Measurements from ENCODE around the gene NFAT5.

Gene NFAT5

DNA sequence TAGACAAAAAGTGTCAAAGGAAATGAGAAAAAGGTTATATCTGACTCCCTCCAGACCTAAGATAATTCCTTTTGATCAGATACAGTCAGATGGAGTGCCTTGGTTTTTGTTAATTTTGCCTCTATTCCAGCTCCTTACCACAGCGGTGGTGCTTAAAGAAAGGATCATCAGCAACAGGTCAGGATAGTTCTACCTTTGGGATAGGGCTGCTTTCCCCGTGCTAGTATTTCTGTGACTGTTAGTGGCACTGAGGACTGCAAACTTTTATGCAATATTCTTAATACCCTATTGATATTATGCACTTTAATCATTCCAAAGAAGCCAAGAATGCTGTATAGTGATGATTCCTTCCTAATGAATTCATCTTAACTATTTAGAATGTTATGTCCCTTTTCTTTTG lies 136.1 kb downstream of the NFAT5 start:
- no peaks in the 10 kb centered on the region for H3K27me3 ChIP-seq
- peaks cover 3% of the 10 kb centered on the region for H3K36me3 ChIP-seq
- no peaks in the 10 kb centered on the region for H3K9me3 ChIP-seq
- no peak overlapping the region for H3K4me3 ChIP-seq (ENCODE audit: low read depth, low read length)
- TF ChIP-seq, protein P1, sequence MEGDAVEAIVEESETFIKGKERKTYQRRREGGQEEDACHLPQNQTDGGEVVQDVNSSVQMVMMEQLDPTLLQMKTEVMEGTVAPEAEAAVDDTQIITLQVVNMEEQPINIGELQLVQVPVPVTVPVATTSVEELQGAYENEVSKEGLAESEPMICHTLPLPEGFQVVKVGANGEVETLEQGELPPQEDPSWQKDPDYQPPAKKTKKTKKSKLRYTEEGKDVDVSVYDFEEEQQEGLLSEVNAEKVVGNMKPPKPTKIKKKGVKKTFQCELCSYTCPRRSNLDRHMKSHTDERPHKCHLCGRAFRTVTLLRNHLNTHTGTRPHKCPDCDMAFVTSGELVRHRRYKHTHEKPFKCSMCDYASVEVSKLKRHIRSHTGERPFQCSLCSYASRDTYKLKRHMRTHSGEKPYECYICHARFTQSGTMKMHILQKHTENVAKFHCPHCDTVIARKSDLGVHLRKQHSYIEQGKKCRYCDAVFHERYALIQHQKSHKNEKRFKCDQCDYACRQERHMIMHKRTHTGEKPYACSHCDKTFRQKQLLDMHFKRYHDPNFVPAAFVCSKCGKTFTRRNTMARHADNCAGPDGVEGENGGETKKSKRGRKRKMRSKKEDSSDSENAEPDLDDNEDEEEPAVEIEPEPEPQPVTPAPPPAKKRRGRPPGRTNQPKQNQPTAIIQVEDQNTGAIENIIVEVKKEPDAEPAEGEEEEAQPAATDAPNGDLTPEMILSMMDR (IDR thresholded peaks at IDR 0.05; ENCODE audit: low read depth, low read length): no peak
- DNase-seq: no peak
- no peaks in the 10 kb centered on the region for H3K4me1 ChIP-seq

DNA sequence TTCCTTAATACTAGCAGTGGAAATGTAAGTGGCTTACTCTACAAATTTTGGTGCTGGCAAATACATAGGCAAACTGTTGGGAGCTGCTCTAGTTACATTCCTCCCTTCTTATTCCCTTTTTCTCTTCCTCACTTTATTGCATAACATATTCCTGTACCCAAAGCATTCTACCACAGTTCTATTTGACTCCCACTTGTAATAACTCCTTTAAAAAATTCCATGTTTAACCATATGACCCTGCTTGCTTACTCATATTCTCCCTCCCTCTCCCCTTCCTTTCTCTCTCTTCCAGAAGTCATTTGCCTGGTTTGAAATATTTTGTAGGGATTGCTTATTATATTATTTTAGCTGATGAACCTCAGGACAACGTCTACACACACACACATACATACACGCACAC lies 137.9 kb downstream of the NFAT5 start:
- H3K36me3 ChIP-seq: peaks cover 3% of the 10 kb centered on the region
- DNase-seq: no peak
- H3K4me3 ChIP-seq (ENCODE audit: low read depth, low read length): no peak overlapping the region
- H3K9me3 ChIP-seq: no peaks in the 10 kb centered on the region
- no peaks in the 10 kb centered on the region for H3K4me1 ChIP-seq
- no peaks in the 10 kb centered on the region for H3K27me3 ChIP-seq
- TF ChIP-seq, protein P1 (IDR thresholded peaks at IDR 0.05; ENCODE audit: low read depth, low read length): no peak

DNA sequence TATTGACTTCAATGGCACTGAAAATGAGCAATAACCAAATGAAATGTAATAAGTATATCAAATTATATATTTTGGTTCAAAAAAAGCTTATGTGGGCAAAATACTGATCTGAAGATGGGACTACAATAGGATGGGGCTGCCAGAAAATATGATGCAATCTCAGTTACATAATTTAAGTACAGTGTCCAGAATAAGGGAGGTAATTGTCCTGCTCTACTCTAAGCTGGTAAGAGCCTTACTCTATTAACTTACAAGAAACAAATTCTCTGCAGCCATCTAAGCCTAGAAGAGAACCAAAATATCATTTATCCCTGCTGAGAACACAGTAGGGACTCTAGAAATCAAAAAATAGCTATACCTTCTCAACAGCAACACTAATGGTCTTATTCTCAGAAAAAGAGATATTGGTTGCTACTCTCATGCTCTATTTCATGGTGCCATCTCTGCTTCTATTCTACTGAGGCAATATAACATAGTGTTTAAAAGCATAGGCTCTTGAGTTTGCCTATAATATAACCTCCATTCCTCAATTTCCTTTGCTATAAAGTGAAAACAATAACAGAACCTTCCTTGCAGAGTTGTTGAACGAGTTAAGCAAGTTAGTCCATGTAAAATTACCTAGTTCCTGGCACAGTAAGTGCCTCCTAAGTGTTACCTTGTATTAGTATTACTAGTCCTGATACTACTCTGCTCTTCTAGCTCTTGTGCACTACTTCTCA lies 140.6 kb downstream of the NFAT5 start:
- H3K4me1 ChIP-seq: no peaks in the 10 kb centered on the region
- no peak for DNase-seq
- TF ChIP-seq, protein P1 (IDR thresholded peaks at IDR 0.05; ENCODE audit: low read depth, low read length): no peak
- peaks cover 2% of the 10 kb centered on the region; the same call in 1 of the 2 replicates for H3K36me3 ChIP-seq
- no peaks in the 10 kb centered on the region for H3K9me3 ChIP-seq
- no peak overlapping the region for H3K4me3 ChIP-seq (ENCODE audit: low read depth, low read length)
- H3K27me3 ChIP-seq: no peaks in the 10 kb centered on the region

DNA sequence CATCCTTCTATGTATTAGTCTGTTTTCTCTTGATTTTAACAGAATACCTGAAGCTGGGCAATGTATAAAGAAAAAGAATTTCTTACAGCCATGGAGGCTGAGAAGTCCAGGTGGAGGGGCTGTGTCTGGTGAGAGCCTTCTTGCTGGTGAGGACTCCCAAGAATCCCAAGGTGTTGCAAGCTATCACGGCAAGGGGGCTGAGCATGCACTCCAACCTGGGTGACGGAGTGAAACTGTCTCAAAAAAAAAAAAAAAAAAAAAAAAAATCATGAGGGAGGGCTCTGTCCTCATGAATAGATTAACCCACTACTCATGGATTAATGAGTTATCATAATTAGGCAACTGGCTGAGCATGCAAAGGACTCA lies 141.2 kb downstream of the NFAT5 start:
- DNase-seq: no peak
- Histone ChIP-seq H3K9me3 (no peaks in the 10 kb centered on the region), H3K27me3 (no peaks in the 10 kb centered on the region), H3K4me1 (no peaks in the 10 kb centered on the region), H3K36me3 (no peaks in the 10 kb centered on the region), H3K4me3 (ENCODE audit: low read depth, low read length) (no peak overlapping the region)
- TF ChIP-seq, protein P1 (IDR thresholded peaks at IDR 0.05; ENCODE audit: low read depth, low read length): no peak

DNA sequence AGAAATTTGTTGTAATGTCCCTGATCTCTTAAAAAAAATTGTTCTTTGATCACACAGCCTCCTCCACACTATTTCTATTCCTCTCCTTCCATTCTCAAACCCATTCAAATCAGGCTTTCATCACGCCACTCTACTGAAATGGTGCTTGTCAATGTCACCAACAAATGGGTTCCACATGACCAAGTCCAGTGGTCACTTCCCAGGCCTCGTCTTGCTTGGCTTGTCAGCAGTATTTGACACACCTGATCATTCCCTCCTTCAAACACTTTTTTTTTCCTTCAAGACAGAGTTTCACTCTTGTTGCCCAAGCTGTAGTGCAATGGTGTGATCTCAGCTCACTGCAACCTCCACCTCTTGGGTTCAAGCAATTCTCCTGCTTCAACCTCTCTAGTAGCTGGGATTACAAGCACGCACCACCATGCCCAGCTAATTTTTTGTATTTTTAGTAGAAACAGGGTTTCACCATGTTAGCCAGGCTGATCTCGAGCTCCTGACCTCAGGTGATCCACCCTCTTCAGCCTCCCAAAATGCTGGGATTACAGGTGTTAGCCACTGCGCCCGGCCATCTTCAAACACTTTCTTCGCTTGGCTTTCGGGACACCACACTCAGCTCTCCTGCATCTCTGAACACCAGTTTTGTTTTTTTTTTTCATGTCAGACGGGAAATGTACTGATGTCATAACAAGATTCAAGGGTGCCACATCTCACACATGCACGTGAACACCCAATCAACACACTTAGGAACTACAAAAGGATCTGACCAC lies 142.3 kb downstream of the NFAT5 start:
- H3K9me3 ChIP-seq: no peaks in the 10 kb centered on the region
- no peaks in the 10 kb centered on the region for H3K27me3 ChIP-seq
- no peak overlapping the region for H3K4me3 ChIP-seq (ENCODE audit: low read depth, low read length)
- no peaks in the 10 kb centered on the region for H3K4me1 ChIP-seq
- no peaks in the 10 kb centered on the region for H3K36me3 ChIP-seq
- TF ChIP-seq, protein P1 (IDR thresholded peaks at IDR 0.05; ENCODE audit: low read depth, low read length): no peak
- no peak for DNase-seq

Measured in BE2C (cell line).